Body of pancreas (tissue), 4 donors: Measurements from ENCODE around the gene ZC3H7B. TPM values are rescaled to one million over a fixed set of nuclear protein-coding genes. Genes with fewer than 3 reads are reported as not detected.

Experiments
- ATAC-seq: fragments of 150-250 bp; one replicate; pipeline ENCODE4 v1.9.1; 2016
- DNase-seq, 4 donors: peaks; one replicate each; pipeline ENCODE4 v3.0.0-alpha.2; 2019
- H3K27ac ChIP-seq, 4 donors: fragments of 200-600 bp; sonication (generic); 1 replicate in 3 of 4; 2 replicates in 1 of 4; pipeline versions ENCODE4 v1.5.1 to v1.6.1; 2016 to 2019; ENCODE audit warnings: mild to moderate bottlenecking in 1 of 4, mixed read lengths in 1 of 4, moderate library complexity in 1 of 4
- H3K27me3 ChIP-seq, 2 donors: fragments of 200-600 bp; sonication (generic); one replicate each; pipeline ENCODE4 v1.6.0; 2016; ENCODE audit warnings: mild to moderate bottlenecking in 1 of 2
- H3K36me3 ChIP-seq, 2 donors: fragments of 200-600 bp; sonication (generic); replicated peaks in 1 of 2; 2 replicates each; pipeline ENCODE4 v1.5.1; 2016; ENCODE audit warnings: low read depth in 2 of 2; ENCODE audit not compliant: insufficient read depth in 1 of 2
- H3K4me1 ChIP-seq: fragments of 200-600 bp; sonication (generic); one replicate; pipeline ENCODE4 v1.6.0; 2016
- H3K4me3 ChIP-seq, 2 donors: fragments of 200-600 bp; sonication (generic); 1 replicate in 1 of 2; 2 replicates in 1 of 2; pipeline ENCODE4 v1.5.1; 2016 to 2019
- H3K9me3 ChIP-seq, 3 donors: fragments of 200-600 bp; sonication (generic); 1 replicate in 2 of 3; 2 replicates in 1 of 3; pipeline ENCODE4 v1.5.1; 2016
- CTCF ChIP-seq, 7 experiments: fragments of 450-650 bp in 4 of 7; fragments of 200-600 bp in 3 of 7; sonication (generic) in 3 of 7; IDR thresholded peaks; one replicate each; pipeline ENCODE4 v1.5.1; 2016 to 2019; ENCODE audit warnings: antibody characterized with exemption in 7 of 7
- POLR2A ChIP-seq, 3 donors: fragments of 450-650 bp; IDR thresholded peaks; one replicate each; pipeline ENCODE4 v1.6.1; 2016; ENCODE audit warnings: antibody characterized with exemption in 3 of 3, mild to moderate bottlenecking in 2 of 3
- WGBS, 2 donors: methylation state at CpG; one replicate each; pipeline ENCODE4 v1.1.5; 2017; 5-methylcytosine and 5-hydroxymethylcytosine counted together
- intact Hi-C: fragments of 100-400 bp; cut with DNase I; formaldehyde crosslinking; loops from one replicate; pipeline ENCODE4 v1.15.1; 2023
- total RNA-seq, 2 donors: library from RNA; depleted of rRNA; stranded (reverse); fragments of >200 nt; gene quantifications; one replicate each; pipeline ENCODE4 v1.1.0, GENCODE V29; 2016

The ZC3H7B gene
- total RNA-seq, 2 donors from 2014 or later = 29.8 to 34.3 TPM

GRCh38 chr22:41302021-41302767, 869 bp downstream of the ZC3H7B start:
- H3K36me3 ChIP-seq = no peaks in the 10 kb centered on the region
- TF ChIP-seq CTCF (IDR thresholded peaks at IDR 0.05) (no peak), POLR2A (IDR thresholded peaks at IDR 0.05) (no peak)
- DNase-seq = peak in 1 of 4 donors; percentile 15
- H3K4me1 ChIP-seq = peaks cover 19% of the 10 kb centered on the region
- WGBS, 2 donors = 0% methylated on average over 1 to 33 of the region's 60 CpGs
- intact Hi-C loops = no loop called here
- H3K4me3 ChIP-seq = peak overlapping the region; percentile 59 to 98
- peak; percentile 19 for ATAC-seq
- peak overlapping the region; percentile 56 to 91 (median 86) for H3K27ac ChIP-seq
- H3K27me3 ChIP-seq = no peaks in the 10 kb centered on the region
- H3K9me3 ChIP-seq = no peaks in the 10 kb centered on the region

GRCh38 chr22:41302811-41303210, 1.5 kb downstream of the ZC3H7B start:
- H3K27me3 ChIP-seq = no peaks in the 10 kb centered on the region
- TF ChIP-seq CTCF (IDR thresholded peaks at IDR 0.05) (no peak), POLR2A (IDR thresholded peaks at IDR 0.05) (no peak)
- no peaks in the 10 kb centered on the region for H3K36me3 ChIP-seq
- peaks cover 19% of the 10 kb centered on the region for H3K4me1 ChIP-seq
- DNase-seq (no peak), ATAC-seq (no peak)
- intact Hi-C loops = no loop called here
- H3K4me3 ChIP-seq = peak overlapping the region in 1 of 2 donors; percentile 98
- WGBS, 2 donors = 5 to 6% methylated on average over 4 to 5 of the region's 5 CpGs
- H3K9me3 ChIP-seq = no peaks in the 10 kb centered on the region
- peak overlapping the region; percentile 56 to 91 (median 86) for H3K27ac ChIP-seq

- no peaks in the 10 kb centered on the region for H3K36me3 ChIP-seq
- intact Hi-C loops = no loop called here
- H3K4me3 ChIP-seq = no peak overlapping the region
- TF ChIP-seq CTCF (IDR thresholded peaks at IDR 0.05) (no peak), POLR2A (IDR thresholded peaks at IDR 0.05) (no peak)
- DNase-seq = no peak
- no peaks in the 10 kb centered on the region for H3K9me3 ChIP-seq
- no peak for ATAC-seq
- H3K27ac ChIP-seq = no peak overlapping the region
- H3K4me1 ChIP-seq = peaks cover 25% of the 10 kb centered on the region
- 80 to 81% methylated on average over 4 of the region's 4 CpGs for WGBS, 2 donors
- H3K27me3 ChIP-seq = no peaks in the 10 kb centered on the region
Observed at GRCh38 chr22:41305646-41306045, 4.3 kb downstream of the ZC3H7B start.

GRCh38 chr22:41308054-41308453, 6.7 kb downstream of the ZC3H7B start:
- 65 to 72% methylated on average over 3 of the region's 3 CpGs for WGBS, 2 donors

More at GRCh38 chr22:41308054-41308453, 6.7 kb downstream of the ZC3H7B start:
- TF ChIP-seq POLR2A (IDR thresholded peaks at IDR 0.05) (no peak), CTCF (IDR thresholded peaks at IDR 0.05) (no peak)
- Histone ChIP-seq H3K4me3 (no peak overlapping the region), H3K36me3 (no peaks in the 10 kb centered on the region), H3K27me3 (no peaks in the 10 kb centered on the region), H3K27ac (no peak overlapping the region), H3K4me1 (peaks cover 12% of the 10 kb centered on the region), H3K9me3 (no peaks in the 10 kb centered on the region)
- no peak for DNase-seq
- intact Hi-C loops = no loop called here
- ATAC-seq = peak; percentile 19
